Epithelial cell of prostate (primary cell): ENCODE measurements around the gene ARRDC2.
A peak's percentile ranks its signal among the peaks of the same experiment; 100 is the strongest.
"Not testable (repeated sequence)": the region's sequence is repeated elsewhere in the genome, so short reads cannot be mapped to it uniquely, and the experiment has no call there.

Source experiments
- DNase-seq: peaks from one replicate; pipeline ENCODE4 v3.0.0-alpha.2; 2011; ENCODE audit warnings: low read depth, low spot score
- H3K27ac ChIP-seq: fragments of 450-650 bp; 2 replicates; pipeline ENCODE4 v1.5.1; 2017; ENCODE audit warnings: mild to moderate bottlenecking

Gene ARRDC2

GRCh38 chr19:17988161-17988560 lies 19.8 kb upstream of the ARRDC2 start:
- H3K27ac ChIP-seq: no peak overlapping the region
- DNase-seq: no peak

DNA sequence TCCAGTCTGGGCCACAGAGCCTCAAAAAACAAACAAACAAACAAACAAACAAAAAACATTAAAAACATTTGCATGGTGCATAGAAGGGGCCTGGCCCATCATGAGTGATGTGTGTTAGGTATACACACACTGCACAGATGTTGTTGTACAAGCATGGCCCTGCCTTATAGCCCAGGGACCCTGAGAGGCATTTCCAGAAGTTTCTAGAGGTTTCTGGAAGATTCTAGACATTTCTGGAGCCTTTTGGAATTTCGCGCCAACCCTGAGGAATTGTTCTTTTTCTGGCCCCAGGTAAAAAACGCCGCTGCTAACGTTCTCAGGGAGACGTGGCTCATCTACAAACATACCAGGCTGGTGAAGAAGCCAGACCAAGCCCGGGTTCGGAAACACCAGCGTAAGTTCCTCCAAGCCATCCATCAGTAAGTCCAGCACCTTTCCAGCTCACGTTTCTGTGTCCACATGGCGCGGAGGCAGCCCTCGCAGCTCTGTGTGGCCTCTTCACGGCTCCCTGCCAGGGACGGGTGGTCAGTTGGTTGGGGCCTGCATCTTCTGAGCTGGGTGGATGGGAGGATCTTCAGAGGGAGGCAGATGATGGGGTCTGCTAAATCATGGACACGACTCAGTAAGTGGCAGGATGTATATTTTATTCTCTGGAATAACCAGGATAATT lies 18.4 kb upstream of the ARRDC2 start:
- no peak for DNase-seq

GRCh38 chr19:17993076-17993813 lies 14.7 kb upstream of the ARRDC2 start:
- no peak for DNase-seq
- H3K27ac ChIP-seq: no peak overlapping the region

More for the DNA sequence above, 18.4 kb upstream of the ARRDC2 start:
- no peak overlapping the region for H3K27ac ChIP-seq

DNA sequence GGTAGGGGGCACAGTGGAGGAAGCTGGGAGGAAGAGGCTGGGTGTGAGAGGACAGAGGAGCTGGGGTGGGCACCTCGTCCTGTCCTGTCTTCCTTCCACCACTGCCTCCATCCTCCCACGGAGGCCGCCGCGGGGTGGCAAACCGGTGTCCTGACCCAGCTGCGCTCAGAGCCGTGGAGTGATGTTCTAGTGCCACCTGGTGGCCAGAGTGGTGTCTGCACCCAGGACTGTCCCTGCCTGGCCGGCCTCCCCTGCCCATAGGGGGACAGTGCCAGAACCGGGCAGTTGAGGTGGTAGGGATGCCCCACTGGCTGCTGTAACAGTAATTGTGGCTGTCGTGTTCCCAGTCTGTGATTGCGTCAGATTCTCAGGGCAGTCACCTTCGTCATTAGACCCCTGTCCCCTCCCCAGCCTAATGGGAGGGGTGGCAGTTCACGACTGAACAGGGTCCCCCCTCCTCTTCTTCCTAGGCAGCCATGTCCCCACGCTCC lies 11.1 kb upstream of the ARRDC2 start:
- H3K27ac ChIP-seq: no peak overlapping the region

GRCh38 chr19:17997969-17998826 lies 9.8 kb upstream of the ARRDC2 start:
- no peak overlapping the region for H3K27ac ChIP-seq
- no peak for DNase-seq

More for the DNA sequence above, 11.1 kb upstream of the ARRDC2 start:
- no peak for DNase-seq

DNA sequence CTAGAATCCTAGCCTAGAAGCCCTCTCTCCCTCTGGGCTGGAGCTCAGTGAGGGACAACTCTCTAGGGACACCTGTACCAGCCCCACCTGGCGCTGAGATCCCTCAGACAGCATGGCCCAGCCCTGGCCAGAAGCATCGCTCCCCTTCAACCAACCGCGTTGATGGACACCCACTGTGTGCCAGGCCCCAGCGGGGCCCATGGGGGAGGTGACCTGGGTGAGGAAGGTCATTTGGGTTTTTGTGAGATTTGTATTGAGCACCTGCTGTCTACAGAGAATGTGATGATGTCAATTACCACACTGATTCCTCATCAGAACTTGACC lies 9.2 kb upstream of the ARRDC2 start:
- no peak for DNase-seq
- no peak overlapping the region for H3K27ac ChIP-seq

DNA sequence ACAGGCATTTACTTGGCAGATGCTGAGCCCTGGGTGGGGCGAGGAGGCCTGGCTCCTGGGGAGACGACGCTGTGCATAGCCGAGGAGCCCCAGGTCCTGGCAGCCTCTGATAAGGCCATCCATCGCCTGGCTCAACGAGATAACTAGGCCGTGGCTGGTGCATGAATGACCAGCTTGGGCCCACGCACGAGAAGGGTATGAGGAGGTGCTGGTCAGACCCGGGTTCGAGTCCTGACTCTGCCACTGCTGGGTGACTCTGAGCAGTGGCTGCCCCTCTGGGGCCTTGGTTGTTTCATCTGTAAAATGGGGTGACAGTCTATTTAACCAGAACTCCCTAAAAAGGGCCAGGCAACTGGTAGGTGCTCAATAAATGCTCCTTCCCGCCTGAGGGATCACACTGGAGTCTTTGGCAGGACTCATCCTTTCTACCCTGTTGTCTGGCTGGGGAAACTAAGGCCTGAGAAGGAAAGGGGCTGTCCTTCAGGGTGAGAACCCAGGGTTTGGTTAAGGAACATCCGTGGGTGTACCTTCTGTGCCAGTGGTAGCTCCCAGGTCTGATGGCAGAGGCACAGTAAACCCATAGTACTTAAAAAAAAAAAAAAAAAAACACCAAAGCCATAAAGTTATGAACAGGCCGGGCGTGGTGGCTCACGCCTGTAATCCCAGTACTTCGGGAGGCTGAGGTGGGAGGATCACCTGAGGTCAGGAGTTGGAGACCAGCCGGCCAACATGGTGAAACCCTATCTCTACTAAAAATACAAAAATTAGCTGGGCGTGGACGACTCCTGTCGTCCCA lies 8.1 kb upstream of the ARRDC2 start:
- peak overlapping the region; percentile 50 for H3K27ac ChIP-seq
- no peak for DNase-seq

DNA sequence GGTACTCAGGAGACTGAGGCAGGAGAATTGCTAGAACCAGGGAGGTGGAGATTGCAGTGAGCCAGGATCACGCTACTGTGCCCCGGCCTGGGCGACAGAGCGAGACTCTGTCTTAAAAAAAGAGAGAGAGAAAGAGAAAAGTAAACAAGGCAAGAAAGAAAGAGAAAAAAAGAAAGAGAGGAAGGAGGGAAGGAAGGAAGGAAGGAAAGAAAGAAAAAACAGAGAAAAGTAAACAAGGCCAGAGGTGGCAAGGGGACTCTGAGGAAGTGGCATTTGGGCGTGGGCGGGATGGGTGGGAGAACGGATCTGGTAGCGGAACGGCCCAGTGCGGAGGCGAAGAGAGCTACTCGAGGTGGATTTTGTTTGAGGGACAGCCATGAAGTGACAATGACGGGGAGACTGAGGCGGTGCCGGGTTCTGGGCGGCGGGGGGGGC lies 7.5 kb upstream of the ARRDC2 start:
- DNase-seq: no peak
- H3K27ac ChIP-seq: peak overlapping the region; percentile 50

DNA sequence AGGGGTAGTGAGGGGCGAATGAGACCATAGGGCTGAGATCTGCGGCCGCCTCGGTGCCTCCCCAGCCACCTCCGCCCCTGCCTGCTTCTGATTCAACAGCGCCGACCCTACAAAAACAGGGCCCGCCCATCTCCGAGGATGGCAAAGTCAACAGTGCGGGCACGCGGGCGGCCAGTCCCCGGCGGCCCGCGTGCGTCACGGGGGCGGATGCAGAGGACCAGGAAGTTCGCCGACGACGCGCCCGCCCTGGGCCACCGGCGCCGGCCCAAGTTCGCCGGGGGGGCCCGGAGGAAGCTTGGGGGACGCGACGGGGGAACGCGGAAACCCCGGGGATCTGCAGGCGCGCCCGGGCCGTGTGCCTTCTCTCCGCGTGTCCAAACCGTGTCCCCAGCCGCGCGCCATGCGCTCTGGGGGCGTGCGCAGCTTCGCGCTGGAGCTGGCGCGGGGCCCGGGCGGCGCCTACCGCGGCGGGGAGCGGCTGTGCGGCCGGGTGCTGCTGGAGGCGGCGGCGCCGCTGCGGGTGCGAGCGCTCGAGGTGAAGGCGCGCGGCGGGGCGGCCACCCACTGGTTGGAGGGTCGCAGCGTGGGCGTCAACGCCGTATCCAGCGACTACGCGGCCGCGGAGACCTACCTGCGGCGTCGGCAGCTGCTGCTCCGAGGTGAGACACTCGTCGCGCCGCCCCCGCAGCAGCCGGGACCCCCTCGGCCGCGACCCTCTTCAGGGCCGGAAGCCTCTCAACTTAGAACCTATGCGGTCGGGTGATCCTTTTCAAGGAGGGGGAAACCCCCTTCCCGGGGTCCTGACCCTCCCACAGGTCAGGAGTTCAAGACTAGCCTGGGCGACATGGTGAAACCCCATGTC lies 6.8 kb upstream of the ARRDC2 start:
- peak overlapping the region; percentile 50 for H3K27ac ChIP-seq
- DNase-seq: no peak

- H3K27ac ChIP-seq: no peak overlapping the region
Measured at GRCh38 chr19:18001777-18002345, 6.1 kb upstream of the ARRDC2 start.

GRCh38 chr19:18002347-18002850 lies 5.6 kb upstream of the ARRDC2 start:
- DNase-seq: no peak
- no peak overlapping the region for H3K27ac ChIP-seq

More at GRCh38 chr19:18001777-18002345, 6.1 kb upstream of the ARRDC2 start:
- DNase-seq: no peak

- not testable (repeated sequence) for H3K27ac ChIP-seq, DNase-seq
Measured at GRCh38 chr19:18005750-18006149, 2.2 kb upstream of the ARRDC2 start.

GRCh38 chr19:18007044-18007916 lies 690 bp upstream of the ARRDC2 start:
- no peak for DNase-seq
- H3K27ac ChIP-seq: peak overlapping the region; percentile 11

GRCh38 chr19:18008814-18009213 lies 844 bp downstream of the ARRDC2 start:
- DNase-seq: no peak
- no peak overlapping the region for H3K27ac ChIP-seq

DNA sequence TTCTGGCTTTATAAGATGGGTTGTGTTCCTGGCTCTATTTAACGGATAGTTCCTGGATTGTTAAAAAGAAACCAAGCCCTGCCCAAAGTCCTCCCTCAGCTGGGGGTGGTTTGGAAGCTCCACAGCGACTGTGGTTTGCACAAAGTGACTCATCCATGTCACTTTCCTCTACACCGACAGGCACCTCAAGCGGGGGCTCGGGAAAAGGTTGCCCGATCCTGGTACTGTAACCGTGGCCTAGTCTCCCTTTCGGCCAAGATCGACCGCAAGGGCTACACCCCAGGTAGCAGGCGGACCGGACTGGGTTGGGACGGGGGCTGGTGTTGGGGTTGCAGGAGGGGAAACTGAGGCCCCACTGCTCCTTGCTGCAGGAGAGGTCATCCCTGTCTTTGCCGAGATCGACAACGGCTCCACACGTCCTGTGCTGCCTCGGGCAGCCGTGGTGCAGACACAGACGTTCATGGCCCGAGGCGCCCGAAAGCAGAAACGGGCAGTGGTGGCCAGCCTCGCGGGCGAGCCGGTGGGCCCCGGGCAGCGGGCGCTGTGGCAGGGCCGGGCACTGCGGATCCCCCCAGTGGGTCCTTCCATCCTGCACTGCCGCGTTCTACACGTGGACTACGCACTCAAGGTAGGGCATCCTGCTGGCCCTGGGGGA lies 1.6 kb downstream of the ARRDC2 start:
- no peak overlapping the region for H3K27ac ChIP-seq
- no peak for DNase-seq

DNA sequence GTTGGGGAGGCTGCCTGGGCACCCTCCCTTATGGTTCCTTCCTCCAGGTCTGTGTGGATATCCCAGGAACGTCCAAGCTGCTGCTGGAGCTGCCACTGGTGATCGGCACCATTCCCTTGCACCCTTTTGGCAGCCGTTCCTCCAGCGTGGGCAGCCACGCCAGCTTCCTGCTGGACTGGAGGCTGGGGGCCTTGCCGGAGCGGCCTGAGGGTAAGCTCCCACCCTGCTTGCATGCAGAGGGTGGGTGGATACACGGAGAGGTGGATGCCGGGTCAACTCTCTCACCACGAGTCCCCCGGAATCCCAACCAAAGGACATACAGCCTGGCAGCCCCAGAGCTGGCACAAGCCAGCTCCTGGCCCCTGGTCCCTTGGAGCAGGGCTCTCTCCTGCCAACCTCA lies 2.2 kb downstream of the ARRDC2 start:
- no peak for DNase-seq

More for the DNA sequence above, 2.2 kb downstream of the ARRDC2 start:
- H3K27ac ChIP-seq: no peak overlapping the region
